ENCODE data around the gene DAB2.

Gene DAB2

DNA sequence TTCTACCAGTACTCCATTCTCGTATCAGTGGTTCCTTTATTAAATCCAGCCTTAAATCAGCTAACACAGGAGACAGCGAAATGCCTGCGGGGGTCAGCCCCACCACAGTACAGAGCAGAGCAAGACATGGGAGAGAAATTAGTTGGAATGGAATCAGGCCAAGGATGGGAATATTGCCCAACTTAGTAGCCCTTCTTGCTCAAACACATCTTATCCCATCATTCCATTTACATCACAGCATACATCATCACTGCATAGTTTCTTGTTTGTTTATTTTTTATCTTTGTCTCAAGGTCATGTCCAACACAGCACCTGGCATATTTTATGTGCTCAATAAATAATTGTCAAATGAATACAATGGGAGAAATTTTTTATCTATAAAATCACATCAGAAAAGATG, 34.3 kb upstream of the DAB2 start:
- H3K9me3 Mint-ChIP-seq: peaks cover 3% of the 10 kb centered on the region
- DNase-seq (ENCODE audit: low spot score in 2 of 2): no peak
- peaks cover 1% of the 10 kb centered on the region for H3K36me3 Mint-ChIP-seq
- no peak overlapping the region for H3K27ac Mint-ChIP-seq
- peaks cover 4% of the 10 kb centered on the region for H3K27me3 Mint-ChIP-seq
- no peak for ATAC-seq (ENCODE audit: low read depth)
- H3K4me3 Mint-ChIP-seq: no peak overlapping the region
- peaks cover 32% of the 10 kb centered on the region for H3K4me1 Mint-ChIP-seq

DNA sequence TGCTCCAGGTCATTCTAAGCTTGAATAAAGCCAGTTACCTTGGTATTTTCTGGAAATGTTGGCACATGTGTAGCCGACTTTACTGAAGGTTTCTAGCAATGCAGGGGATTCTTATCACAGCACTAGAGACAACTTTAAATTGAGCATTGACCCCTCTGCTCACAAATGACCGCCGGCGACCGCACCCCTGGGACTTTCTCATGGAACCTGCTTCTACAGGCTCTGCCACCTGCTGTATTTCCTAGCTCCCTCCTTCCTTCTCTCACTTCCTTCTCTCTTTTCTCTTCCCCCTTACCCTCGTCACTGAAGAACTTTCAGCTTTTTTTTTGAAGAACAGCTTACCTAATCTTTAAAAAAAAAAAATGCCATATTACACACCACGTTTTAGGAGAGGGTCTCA, 30.9 kb upstream of the DAB2 start:
- DNase-seq (ENCODE audit: low spot score in 2 of 2): no peak
- H3K27ac Mint-ChIP-seq: no peak overlapping the region
- H3K4me1 Mint-ChIP-seq: peaks cover 21% of the 10 kb centered on the region
- H3K27me3 Mint-ChIP-seq: peaks cover 4% of the 10 kb centered on the region
- no peak overlapping the region for H3K4me3 Mint-ChIP-seq
- peaks cover 1% of the 10 kb centered on the region for H3K36me3 Mint-ChIP-seq
- peaks cover 3% of the 10 kb centered on the region for H3K9me3 Mint-ChIP-seq
- no peak for ATAC-seq (ENCODE audit: low read depth)

DNA sequence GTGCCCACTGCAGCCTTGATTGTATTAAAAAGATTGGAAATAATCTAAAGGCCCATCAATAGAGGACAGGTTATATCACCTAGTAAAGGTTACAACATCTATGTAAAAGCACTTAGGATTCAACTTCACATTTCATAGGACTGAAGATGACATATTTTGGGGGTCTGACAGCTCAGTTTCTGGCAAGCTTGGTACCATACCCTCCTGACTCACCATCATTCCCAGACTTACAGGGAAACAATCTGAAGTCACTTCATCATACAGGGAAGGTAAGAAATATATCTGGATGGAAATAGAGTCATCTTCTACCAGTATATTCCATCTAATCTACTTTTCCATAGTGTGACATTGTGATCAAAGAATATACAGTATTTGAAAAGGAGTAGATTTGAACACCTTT, 28.8 kb upstream of the DAB2 start:
- ATAC-seq (ENCODE audit: low read depth): no peak

DNA sequence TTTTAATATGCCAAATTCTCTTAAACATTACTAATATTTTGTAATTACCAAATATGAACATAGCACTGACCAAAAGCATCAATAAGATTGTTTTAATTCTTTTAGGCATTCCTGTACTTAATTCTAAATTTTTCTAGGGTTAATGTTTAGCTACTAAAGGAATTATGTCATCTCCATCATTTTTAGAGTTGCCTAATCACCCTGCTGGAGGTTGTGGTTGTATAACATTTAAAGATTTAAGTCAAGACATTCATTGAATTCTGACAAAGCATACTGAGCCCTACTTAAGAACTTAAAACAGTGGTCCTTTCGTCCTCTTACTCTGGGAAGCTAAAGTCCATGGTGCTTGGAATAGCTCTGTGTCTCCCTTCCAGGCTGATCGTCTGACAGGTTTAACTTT, 28.1 kb upstream of the DAB2 start:
- peaks cover 18% of the 10 kb centered on the region for H3K4me1 Mint-ChIP-seq
- H3K36me3 Mint-ChIP-seq: no peaks in the 10 kb centered on the region
- DNase-seq (ENCODE audit: low spot score in 2 of 2): no peak
- peaks cover 2% of the 10 kb centered on the region for H3K27me3 Mint-ChIP-seq
- no peak overlapping the region for H3K27ac Mint-ChIP-seq
- H3K4me3 Mint-ChIP-seq: no peak overlapping the region
- H3K9me3 Mint-ChIP-seq: peaks cover 3% of the 10 kb centered on the region
- ATAC-seq (ENCODE audit: low read depth): no peak

More for the DNA sequence above, 28.8 kb upstream of the DAB2 start:
- Mint-ChIP-seq H3K9me3 (peaks cover 3% of the 10 kb centered on the region), H3K4me1 (peaks cover 18% of the 10 kb centered on the region), H3K27ac (no peak overlapping the region), H3K36me3 (peaks cover 1% of the 10 kb centered on the region), H3K27me3 (peaks cover 4% of the 10 kb centered on the region), H3K4me3 (no peak overlapping the region)
- DNase-seq (ENCODE audit: low spot score in 2 of 2): no peak

DNA sequence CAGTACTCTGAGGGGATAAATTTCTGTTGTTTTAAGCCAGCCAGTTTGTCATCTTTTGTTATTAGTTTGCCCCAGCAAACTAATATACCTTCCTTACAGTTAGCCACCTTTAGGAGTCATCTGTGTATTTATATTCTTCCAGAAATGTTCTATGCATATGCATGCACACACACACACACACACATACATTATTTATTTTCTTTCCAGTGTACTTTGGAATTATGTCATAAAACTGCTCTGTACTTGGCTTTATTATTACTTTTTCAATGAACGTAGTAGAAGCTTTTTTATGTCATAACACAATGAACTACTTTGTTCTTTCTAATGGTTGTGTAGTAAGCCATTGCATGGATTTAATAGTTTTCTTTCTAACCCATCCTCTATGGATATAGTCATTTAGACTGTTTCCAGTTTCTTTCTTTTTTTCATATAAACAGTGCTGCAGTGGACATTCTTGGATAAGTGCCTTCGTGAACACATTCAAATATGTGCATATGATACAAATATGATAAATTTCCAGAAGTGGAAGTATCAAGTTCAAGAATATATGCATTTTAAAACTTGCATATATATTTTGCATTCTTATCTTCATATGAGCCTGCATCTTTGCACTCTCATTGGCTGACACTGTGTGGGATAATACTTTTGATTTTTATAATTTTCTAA, 26.6 kb upstream of the DAB2 start:
- Mint-ChIP-seq H3K9me3 (no peaks in the 10 kb centered on the region), H3K27me3 (no peaks in the 10 kb centered on the region), H3K4me1 (peaks cover 10% of the 10 kb centered on the region), H3K4me3 (no peak overlapping the region), H3K36me3 (no peaks in the 10 kb centered on the region), H3K27ac (no peak overlapping the region)
- no peak for ATAC-seq (ENCODE audit: low read depth)
- no peak for DNase-seq (ENCODE audit: low spot score in 2 of 2)

DNA sequence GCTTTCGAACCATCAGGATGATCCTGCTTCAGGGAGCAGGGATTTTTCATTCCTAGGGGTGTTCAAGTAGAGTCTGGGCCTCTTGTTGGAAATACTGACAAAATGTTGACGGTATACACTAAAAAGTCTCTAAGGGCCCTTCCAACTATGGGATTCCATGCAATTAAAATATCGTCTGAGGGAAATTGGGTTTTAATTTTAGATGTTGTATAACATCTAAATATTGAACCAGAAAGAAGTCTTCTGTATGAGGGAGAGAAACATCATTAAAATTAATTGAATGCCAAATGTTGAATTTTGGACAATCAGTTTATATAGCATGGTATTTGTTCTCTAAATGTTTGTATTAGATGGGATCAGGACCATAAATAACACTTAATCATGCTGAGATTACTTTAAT, 25.7 kb upstream of the DAB2 start:
- no peak for DNase-seq (ENCODE audit: low spot score in 2 of 2)

DNA sequence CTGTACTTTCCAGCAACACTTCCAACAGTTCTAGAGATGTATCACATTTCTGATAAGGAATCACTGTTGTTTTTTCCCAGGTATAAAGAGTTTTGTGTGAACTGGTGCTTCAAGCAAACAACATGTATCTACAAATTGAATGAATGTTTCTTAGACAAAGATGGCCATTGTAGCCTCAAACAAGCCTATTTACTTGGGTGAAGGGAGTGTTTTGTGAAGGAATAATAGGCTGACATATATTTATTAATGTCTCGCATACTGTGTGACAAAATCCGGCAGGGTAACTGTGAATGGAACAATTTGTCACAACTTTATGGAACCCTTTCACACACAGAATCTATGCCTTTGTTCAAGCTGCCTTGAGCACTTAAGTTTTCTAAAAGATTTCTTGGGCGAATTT, 24.8 kb upstream of the DAB2 start:
- Mint-ChIP-seq H3K4me3 (no peak overlapping the region), H3K27me3 (no peaks in the 10 kb centered on the region), H3K9me3 (no peaks in the 10 kb centered on the region)

More for the DNA sequence above, 25.7 kb upstream of the DAB2 start:
- peaks cover 1% of the 10 kb centered on the region for H3K4me1 Mint-ChIP-seq
- H3K27ac Mint-ChIP-seq: no peak overlapping the region
- no peaks in the 10 kb centered on the region for H3K36me3 Mint-ChIP-seq
- H3K4me3 Mint-ChIP-seq: no peak overlapping the region
- ATAC-seq (ENCODE audit: low read depth): no peak
- no peaks in the 10 kb centered on the region for H3K9me3 Mint-ChIP-seq
- H3K27me3 Mint-ChIP-seq: no peaks in the 10 kb centered on the region

DNA sequence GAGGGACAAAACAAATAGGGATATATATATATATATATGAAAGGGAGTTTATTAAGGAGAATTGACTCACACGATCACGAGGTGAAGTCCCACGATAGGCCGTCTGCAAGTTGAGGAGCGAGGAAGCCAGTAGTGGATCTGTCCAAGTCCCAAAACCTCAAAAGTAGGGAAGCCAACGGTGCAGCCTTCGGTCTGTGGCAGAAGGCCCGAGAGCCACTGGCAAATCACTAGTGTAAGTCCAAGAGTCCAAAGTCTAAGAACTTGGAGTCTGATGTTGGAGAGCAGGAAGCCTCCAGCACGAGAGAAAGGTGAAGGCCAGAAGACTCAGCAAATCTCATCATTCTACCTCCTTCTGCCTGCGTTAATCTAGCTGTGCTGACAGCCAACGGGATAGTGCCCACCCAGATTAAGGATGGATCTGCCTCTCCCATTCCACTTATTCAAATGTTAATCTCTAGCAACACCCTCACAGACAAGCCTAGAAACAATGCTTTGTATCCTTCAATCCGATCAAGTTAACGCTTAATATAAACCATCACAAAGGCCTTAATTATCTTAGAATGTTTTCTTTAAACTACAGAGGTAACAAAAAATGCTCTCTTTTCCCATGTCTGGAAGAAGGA, 23.8 kb upstream of the DAB2 start:
- no peak overlapping the region for H3K4me3 Mint-ChIP-seq
- ATAC-seq (ENCODE audit: low read depth): no peak
- H3K36me3 Mint-ChIP-seq: no peaks in the 10 kb centered on the region
- DNase-seq (ENCODE audit: low spot score in 2 of 2): no peak
- H3K27ac Mint-ChIP-seq: no peak overlapping the region
- H3K27me3 Mint-ChIP-seq: no peaks in the 10 kb centered on the region
- no peaks in the 10 kb centered on the region for H3K9me3 Mint-ChIP-seq
- no peaks in the 10 kb centered on the region for H3K4me1 Mint-ChIP-seq

More for the DNA sequence above, 24.8 kb upstream of the DAB2 start:
- Mint-ChIP-seq H3K27ac (no peak overlapping the region), H3K36me3 (no peaks in the 10 kb centered on the region), H3K4me1 (no peaks in the 10 kb centered on the region)
- no peak for DNase-seq (ENCODE audit: low spot score in 2 of 2)
- no peak for ATAC-seq (ENCODE audit: low read depth)

DNA sequence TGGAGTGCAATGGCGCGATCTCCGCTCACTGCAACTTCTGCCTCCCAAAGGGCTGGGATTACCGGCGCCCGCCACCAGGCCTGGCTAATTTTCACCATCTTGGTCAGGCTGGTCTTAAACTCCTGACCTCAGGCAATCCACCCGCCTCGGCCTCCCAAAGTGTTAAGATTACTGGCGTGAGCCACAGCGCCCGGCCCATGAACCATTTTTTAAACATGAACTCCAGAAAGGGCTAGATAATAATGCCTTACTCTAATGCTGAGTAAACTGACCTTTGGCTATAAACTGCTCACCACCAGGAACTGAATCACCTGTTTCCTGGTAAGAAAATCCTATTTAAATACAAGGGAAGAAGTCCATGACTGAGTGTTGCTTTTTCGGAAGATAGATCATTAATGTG, 23.2 kb upstream of the DAB2 start:
- no peaks in the 10 kb centered on the region for H3K4me1 Mint-ChIP-seq
- DNase-seq (ENCODE audit: low spot score in 2 of 2): no peak
- no peak for ATAC-seq (ENCODE audit: low read depth)
- H3K27ac Mint-ChIP-seq: no peak overlapping the region
- no peaks in the 10 kb centered on the region for H3K27me3 Mint-ChIP-seq
- no peaks in the 10 kb centered on the region for H3K9me3 Mint-ChIP-seq
- no peaks in the 10 kb centered on the region for H3K36me3 Mint-ChIP-seq
- H3K4me3 Mint-ChIP-seq: no peak overlapping the region

DNA sequence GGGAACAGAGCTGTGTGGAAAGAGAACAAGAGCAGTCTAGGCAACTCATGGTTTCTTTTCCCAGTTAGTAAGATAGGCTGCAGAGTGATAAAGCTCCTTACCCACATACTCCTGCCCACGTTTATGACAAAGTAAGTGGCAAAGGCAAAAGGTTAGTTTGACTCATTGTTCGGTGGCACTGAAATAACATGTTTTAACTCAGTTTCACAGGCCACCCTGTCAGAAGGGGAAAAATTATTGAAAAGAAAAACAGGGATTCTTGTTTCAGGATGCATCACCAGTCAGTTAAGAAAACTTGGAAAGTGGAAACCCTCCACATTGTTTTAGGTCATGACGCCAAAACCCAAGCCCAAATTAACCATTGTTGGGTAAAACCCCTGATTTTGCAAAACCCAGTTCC, 22.3 kb upstream of the DAB2 start:
- Mint-ChIP-seq H3K9me3 (no peaks in the 10 kb centered on the region), H3K36me3 (no peaks in the 10 kb centered on the region), H3K27me3 (peaks cover 2% of the 10 kb centered on the region), H3K27ac (no peak overlapping the region), H3K4me1 (no peaks in the 10 kb centered on the region), H3K4me3 (no peak overlapping the region)
- ATAC-seq (ENCODE audit: low read depth) (no peak), DNase-seq (ENCODE audit: low spot score in 2 of 2) (no peak)

DNA sequence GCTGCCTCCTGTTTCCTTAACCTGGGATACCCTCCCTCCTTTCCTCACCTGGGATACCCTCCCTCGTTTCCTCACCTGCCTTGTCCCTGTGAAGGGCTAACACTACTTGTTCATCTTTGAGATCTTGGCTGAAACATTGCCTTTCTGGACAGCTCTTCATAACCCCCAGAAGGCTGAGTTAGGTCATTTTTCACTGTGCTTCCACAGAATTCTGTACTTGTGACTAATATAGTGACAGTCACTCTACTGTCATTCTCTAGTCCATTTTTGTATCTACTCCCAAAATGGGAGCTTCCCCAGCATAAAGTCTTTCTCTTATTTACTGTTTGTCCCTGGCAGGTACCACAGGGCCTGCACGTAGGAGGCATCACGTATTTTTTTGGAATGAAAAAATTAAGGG, 21.5 kb upstream of the DAB2 start:
- H3K4me3 Mint-ChIP-seq: no peak overlapping the region
- ATAC-seq (ENCODE audit: low read depth) (no peak), DNase-seq (ENCODE audit: low spot score in 2 of 2) (no peak)
- H3K9me3 Mint-ChIP-seq: no peaks in the 10 kb centered on the region
- H3K27me3 Mint-ChIP-seq: peaks cover 2% of the 10 kb centered on the region
- H3K4me1 Mint-ChIP-seq: no peaks in the 10 kb centered on the region
- no peak overlapping the region for H3K27ac Mint-ChIP-seq
- no peaks in the 10 kb centered on the region for H3K36me3 Mint-ChIP-seq

DNA sequence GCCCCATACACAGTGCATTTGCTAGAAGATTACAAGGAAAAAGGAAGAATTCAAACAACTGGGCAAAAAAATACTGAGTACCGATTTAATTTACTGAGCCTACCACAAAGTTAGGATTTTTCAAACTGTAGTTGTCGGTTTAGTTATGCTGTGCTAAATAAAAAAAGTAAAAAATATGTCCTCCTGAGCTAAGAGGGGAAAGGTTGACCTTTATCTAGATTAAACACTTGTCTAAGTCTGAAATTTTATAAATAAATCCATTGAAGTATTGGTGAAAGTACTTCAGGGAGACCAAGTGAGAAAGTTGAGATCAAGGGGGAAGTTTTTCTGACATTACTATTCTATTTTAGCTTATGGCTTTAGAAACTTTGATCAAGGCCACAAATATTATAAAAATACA, 19.1 kb upstream of the DAB2 start:
- Mint-ChIP-seq H3K4me1 (peaks cover 3% of the 10 kb centered on the region), H3K27me3 (peaks cover 3% of the 10 kb centered on the region), H3K9me3 (no peaks in the 10 kb centered on the region), H3K36me3 (no peaks in the 10 kb centered on the region), H3K4me3 (no peak overlapping the region), H3K27ac (no peak overlapping the region)
- ATAC-seq (ENCODE audit: low read depth): no peak
- no peak for DNase-seq (ENCODE audit: low spot score in 2 of 2)

DNA sequence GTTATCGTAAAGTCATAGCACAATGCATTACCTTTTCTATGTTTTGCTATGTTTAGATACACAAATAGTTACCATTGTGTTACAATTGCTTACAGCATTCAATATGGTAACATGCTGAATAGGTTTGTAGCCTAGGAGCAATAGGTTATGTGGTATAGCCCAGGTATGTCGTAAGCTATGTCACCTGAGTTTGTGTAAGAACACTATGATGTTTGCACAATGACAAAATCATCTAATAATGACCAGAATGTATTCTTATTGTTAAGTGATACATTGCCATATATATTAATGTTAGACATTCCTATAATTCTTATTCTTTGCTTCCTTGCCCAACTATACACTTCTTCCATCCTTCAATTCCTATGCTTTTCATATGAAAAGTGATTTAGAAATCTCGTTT, 18.2 kb upstream of the DAB2 start:
- Mint-ChIP-seq H3K4me3 (no peak overlapping the region), H3K36me3 (no peaks in the 10 kb centered on the region), H3K27me3 (peaks cover 3% of the 10 kb centered on the region), H3K27ac (no peak overlapping the region), H3K9me3 (no peaks in the 10 kb centered on the region), H3K4me1 (peaks cover 6% of the 10 kb centered on the region)
- ATAC-seq (ENCODE audit: low read depth): no peak
- DNase-seq (ENCODE audit: low spot score in 2 of 2): no peak

DNA sequence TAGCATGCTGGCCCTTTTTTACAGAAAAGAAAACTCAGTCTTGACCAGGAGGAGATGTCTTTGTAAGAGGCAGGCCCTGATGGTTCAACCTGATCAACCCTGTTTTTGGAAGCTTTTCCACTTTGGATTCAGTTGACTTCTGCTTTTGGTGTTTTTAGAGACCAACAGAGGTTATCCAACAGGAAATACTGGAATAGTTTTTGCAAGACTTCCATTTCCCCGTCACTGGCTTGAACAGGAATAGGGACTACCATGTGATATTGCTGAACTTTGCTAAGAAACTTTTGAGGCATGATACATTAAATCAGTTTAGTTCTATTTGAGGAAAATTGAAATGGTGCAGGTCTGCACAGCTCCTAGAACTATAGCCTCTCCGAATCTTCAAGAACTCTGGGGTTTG, 17.1 kb upstream of the DAB2 start:
- H3K27ac Mint-ChIP-seq: no peak overlapping the region
- no peak overlapping the region for H3K4me3 Mint-ChIP-seq
- DNase-seq (ENCODE audit: low spot score in 2 of 2) (no peak), ATAC-seq (ENCODE audit: low read depth) (no peak)
- no peaks in the 10 kb centered on the region for H3K36me3 Mint-ChIP-seq
- H3K27me3 Mint-ChIP-seq: peaks cover 3% of the 10 kb centered on the region
- H3K9me3 Mint-ChIP-seq: no peaks in the 10 kb centered on the region
- peaks cover 6% of the 10 kb centered on the region for H3K4me1 Mint-ChIP-seq

DNA sequence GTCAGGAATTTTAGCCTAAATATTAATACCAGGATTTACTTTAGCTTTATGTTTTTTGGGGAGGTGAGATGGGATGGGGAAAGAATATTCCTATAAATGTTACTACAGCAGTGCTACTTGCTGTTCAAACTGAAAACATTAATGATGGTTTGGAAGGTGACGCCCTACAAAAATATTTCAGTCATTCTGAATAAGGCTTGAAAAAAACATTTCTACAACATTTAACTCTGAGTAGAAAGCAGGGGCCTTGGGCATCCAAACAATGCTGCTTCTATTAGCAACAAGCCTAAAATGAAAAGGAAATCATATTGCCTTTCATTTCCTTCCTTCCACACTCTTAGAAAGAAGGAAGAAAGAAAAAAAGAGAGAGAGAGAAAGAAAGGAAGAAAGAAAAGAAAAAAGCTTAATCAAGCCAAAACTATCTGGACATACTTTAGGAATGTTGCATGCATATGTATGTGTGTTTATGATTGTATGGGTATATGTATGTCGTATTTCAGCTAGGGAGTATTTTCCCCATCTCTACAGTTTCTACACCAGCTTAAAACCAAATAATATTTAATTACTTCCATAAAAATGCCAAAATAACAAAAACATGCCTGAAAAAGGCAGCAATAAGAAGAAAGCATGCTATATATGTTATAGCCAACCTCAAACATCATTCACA, 16.3 kb upstream of the DAB2 start:
- H3K36me3 Mint-ChIP-seq: no peaks in the 10 kb centered on the region
- ATAC-seq (ENCODE audit: low read depth): no peak
- no peak for DNase-seq (ENCODE audit: low spot score in 2 of 2)
- no peaks in the 10 kb centered on the region for H3K9me3 Mint-ChIP-seq
- peaks cover 3% of the 10 kb centered on the region for H3K27me3 Mint-ChIP-seq
- H3K4me3 Mint-ChIP-seq: no peak overlapping the region
- H3K27ac Mint-ChIP-seq: no peak overlapping the region
- H3K4me1 Mint-ChIP-seq: peaks cover 6% of the 10 kb centered on the region
